ENCODE data around the gene SLC22A31.
A peak's percentile ranks its signal among the peaks of the same experiment; 100 is the strongest.
"Not testable (repeated sequence)": the region's sequence is repeated elsewhere in the genome, so short reads cannot be mapped to it uniquely, and the experiment has no call there.

The SLC22A31 gene

DNA sequence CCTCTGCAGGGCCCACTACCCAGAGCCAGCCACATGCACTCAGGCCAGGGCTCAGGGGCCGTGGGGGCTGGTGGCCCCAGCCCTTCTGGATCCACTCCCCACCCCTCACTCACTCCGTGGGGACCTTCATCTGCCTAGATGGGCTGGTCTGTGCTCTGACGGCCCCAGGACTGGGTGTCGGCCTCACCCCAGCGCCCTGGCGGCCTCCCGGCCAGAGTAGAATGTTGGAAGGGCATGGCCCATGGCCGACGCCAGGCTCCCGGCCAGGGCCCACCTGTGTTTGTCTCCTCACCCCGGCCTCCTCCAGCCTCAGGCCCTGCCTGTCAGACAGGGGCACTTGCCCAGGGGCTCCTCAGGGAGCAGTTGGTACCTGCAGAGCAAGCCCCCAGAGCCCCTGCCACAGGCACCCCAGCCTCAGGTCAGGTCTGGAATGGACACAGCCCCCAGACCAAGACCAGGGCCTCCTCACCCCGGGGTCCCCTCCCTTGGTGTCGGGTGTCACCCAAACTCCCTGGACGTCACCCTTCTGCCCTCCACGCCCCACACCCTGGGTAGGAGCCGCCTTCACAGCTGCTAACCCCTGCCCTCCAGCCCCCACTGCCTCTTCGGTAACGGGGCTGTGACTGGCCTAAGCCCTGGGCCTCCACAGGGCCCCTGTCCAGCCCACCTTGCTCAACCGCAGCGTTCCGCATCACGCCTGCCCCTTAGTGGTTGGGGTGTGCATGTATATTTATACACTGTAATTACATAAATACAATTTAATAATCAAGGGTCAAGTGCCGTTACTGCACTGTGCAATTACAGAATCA lies 31.8 kb downstream of the SLC22A31 start:
- H3K4me3 ChIP-seq (ENCODE audit: low read depth, low read length), result no peak overlapping the region
- H3K9me3 ChIP-seq (ENCODE audit: control insufficient read depth, insufficient read depth, low read depth, low read length), result no peaks in the 10 kb centered on the region
- H3K9ac ChIP-seq (ENCODE audit: low read length), result no peak overlapping the region
- peaks cover 48% of the 10 kb centered on the region for H3K27me3 ChIP-seq (ENCODE audit: control insufficient read depth, insufficient read depth, low read length)
- H3K4me1 ChIP-seq (ENCODE audit: control insufficient read depth, insufficient read depth, low read length), result peaks cover 24% of the 10 kb centered on the region
- no peak overlapping the region for H3K27ac ChIP-seq (ENCODE audit: low read depth, low read length)
- H3K36me3 ChIP-seq (ENCODE audit: control insufficient read depth, insufficient read depth, low read length), result no peaks in the 10 kb centered on the region

DNA sequence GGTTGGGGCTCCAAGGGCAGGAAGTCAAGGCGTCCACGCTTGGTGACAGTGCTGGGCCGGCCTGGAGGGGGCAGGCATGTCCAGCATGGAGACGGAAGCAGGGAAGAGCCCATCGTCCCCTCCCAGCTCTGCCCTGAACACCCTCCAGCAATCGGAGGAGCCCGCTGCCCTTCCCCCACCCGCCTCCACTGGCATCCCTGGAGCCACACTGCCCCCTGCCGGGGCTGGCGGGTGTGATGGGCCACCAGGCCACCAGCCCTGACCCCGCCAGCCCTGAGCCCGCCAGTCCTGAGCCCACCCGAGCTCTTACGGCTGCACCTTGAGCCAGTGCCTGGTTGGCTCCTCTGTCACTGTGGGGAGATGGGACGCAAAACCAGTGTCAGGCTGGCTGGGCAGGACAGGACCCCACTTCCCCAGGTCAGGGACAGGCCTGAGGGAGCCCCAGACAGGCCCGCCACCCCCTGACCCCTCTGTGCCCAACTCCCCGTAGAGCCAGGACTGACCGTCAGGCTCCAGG lies 32.9 kb downstream of the SLC22A31 start:
- Histone ChIP-seq H3K36me3 (ENCODE audit: control insufficient read depth, insufficient read depth, low read length) (no peaks in the 10 kb centered on the region), H3K27me3 (ENCODE audit: control insufficient read depth, insufficient read depth, low read length) (peaks cover 38% of the 10 kb centered on the region), H3K9ac (ENCODE audit: low read length) (no peak overlapping the region), H3K9me3 (ENCODE audit: control insufficient read depth, insufficient read depth, low read depth, low read length) (no peaks in the 10 kb centered on the region), H3K4me3 (ENCODE audit: low read depth, low read length) (0 out of 2 replicates have a peak overlapping the region, but pooled peaks have one; percentile 7), H3K27ac (ENCODE audit: low read depth, low read length) (peak overlapping the region; percentile 45; the same call in 1 of the 2 replicates), H3K4me1 (ENCODE audit: control insufficient read depth, insufficient read depth, low read length) (peaks cover 17% of the 10 kb centered on the region)

DNA sequence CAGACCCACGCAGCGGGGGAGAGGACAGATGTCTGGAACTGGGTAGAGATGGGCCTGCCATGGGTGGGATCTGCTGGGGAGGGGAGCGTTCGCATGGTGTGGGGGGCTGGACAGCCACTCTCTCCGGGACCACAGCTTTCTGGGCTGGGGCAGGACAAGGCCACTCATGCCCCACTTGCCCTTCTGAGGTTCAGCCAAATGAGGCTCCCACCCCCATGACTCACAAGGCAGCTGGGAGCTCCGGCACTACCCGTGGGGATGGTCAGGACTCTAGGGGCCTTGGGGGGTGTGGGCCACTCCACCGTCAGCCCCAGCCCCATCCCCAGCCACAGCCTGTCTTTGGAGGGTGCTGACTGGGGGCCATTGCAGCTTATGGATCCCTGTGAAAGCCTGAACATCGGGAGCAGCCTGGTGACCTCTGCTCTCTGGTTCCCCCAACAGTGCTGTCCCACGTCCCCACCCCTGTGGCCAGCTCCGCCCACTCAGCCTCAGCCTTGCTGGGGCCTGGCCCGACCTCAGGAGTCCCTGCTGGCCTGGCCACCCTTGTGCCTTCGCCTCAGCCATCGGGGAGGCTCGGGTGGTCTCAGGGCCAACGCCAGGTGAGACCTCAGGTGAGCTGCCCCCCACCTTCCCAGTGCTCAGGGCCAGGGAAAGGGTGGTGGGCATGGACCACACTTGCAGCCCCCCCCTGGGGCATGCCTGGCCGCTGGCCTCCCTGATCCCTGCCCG lies 33.5 kb downstream of the SLC22A31 start:
- Histone ChIP-seq H3K9ac (ENCODE audit: low read length) (no peak overlapping the region), H3K27me3 (ENCODE audit: control insufficient read depth, insufficient read depth, low read length) (peaks cover 32% of the 10 kb centered on the region), H3K9me3 (ENCODE audit: control insufficient read depth, insufficient read depth, low read depth, low read length) (no peaks in the 10 kb centered on the region), H3K4me1 (ENCODE audit: control insufficient read depth, insufficient read depth, low read length) (peaks cover 16% of the 10 kb centered on the region), H3K4me3 (ENCODE audit: low read depth, low read length) (0 out of 2 replicates have a peak overlapping the region, but pooled peaks have one; percentile 7), H3K36me3 (ENCODE audit: control insufficient read depth, insufficient read depth, low read length) (no peaks in the 10 kb centered on the region), H3K27ac (ENCODE audit: low read depth, low read length) (peak overlapping the region; percentile 45; the same call in 1 of the 2 replicates)

DNA sequence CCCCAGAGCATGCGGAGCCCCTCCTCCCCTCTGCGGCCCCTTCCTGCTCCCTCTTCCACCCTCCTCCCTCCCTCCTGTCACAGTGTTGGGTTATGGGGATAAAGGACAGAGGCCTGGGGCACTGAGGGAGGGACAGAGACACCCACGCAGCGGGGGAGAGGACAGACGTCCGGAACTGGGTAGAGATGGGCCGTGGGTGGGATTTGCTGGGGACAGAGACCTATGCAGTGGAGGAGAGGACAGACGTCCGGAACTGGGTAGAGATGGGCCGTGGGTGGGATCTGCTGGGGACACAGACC lies 34.7 kb downstream of the SLC22A31 start:
- not testable (repeated sequence) for H3K4me1 ChIP-seq (ENCODE audit: control insufficient read depth, insufficient read depth, low read length); H3K9me3 ChIP-seq (ENCODE audit: control insufficient read depth, insufficient read depth, low read depth, low read length); H3K4me3 ChIP-seq (ENCODE audit: low read depth, low read length); H3K36me3 ChIP-seq (ENCODE audit: control insufficient read depth, insufficient read depth, low read length); H3K9ac ChIP-seq (ENCODE audit: low read length); H3K27ac ChIP-seq (ENCODE audit: low read depth, low read length)
- peaks cover 24% of the 10 kb centered on the region for H3K27me3 ChIP-seq (ENCODE audit: control insufficient read depth, insufficient read depth, low read length)

GRCh38 chr16:89164847-89165680 lies 35.3 kb downstream of the SLC22A31 start:
- H3K27ac ChIP-seq (ENCODE audit: low read depth, low read length), result no peak overlapping the region
- no peaks in the 10 kb centered on the region for H3K9me3 ChIP-seq (ENCODE audit: control insufficient read depth, insufficient read depth, low read depth, low read length)
- no peak overlapping the region for H3K9ac ChIP-seq (ENCODE audit: low read length)
- H3K4me3 ChIP-seq (ENCODE audit: low read depth, low read length), result no peak overlapping the region
- peaks cover 18% of the 10 kb centered on the region for H3K27me3 ChIP-seq (ENCODE audit: control insufficient read depth, insufficient read depth, low read length)
- H3K4me1 ChIP-seq (ENCODE audit: control insufficient read depth, insufficient read depth, low read length), result peaks cover 9% of the 10 kb centered on the region
- no peaks in the 10 kb centered on the region for H3K36me3 ChIP-seq (ENCODE audit: control insufficient read depth, insufficient read depth, low read length)

DNA sequence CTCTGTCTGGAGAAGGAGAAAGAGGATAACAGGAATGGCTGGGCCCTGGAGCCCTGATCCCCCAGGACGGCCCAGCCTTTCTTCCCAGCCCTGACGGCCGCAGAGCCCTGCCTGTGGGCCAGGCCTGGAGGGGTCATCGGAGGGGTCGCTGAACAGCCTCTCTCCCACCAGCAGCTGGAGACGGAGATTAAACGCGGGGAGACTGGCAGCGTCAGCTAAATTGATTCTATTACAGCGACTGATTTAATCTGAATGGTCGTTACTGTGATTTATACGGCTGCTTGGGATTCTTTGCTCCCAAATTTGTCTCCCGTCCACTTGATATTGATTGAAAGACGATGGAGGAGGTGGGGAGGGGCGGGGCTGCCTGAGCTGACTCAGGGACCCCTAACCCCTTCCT lies 35.9 kb downstream of the SLC22A31 start:
- no peak overlapping the region for H3K4me3 ChIP-seq (ENCODE audit: low read depth, low read length)
- no peaks in the 10 kb centered on the region for H3K36me3 ChIP-seq (ENCODE audit: control insufficient read depth, insufficient read depth, low read length)
- H3K27me3 ChIP-seq (ENCODE audit: control insufficient read depth, insufficient read depth, low read length), result peaks cover 12% of the 10 kb centered on the region; the same call in 1 of the 2 replicates
- no peak overlapping the region for H3K27ac ChIP-seq (ENCODE audit: low read depth, low read length)
- H3K9ac ChIP-seq (ENCODE audit: low read length), result no peak overlapping the region
- H3K9me3 ChIP-seq (ENCODE audit: control insufficient read depth, insufficient read depth, low read depth, low read length), result no peaks in the 10 kb centered on the region
- H3K4me1 ChIP-seq (ENCODE audit: control insufficient read depth, insufficient read depth, low read length), result peaks cover 9% of the 10 kb centered on the region

DNA sequence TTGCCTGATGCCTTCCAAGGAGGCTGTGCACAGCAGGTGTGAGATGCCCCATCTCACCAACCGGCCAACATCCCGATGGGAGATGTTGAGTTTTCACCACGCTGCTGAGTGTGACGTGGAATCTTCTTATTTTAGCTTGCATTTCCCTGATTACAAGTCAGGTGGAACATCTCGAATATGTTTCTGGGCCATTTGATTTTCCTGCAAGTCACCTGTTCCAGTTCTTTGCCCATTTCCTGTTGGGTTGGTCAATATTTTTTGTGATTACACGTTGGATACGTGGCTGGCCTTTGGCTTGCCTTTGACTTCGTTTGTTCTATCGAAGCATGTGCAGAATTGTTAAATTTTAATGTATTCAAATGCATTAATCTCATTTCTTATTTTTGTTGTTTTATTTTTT lies 37.0 kb downstream of the SLC22A31 start:
- Histone ChIP-seq H3K9ac (ENCODE audit: low read length) (no peak overlapping the region), H3K27me3 (ENCODE audit: control insufficient read depth, insufficient read depth, low read length) (peaks cover 2% of the 10 kb centered on the region; the same call in 1 of the 2 replicates), H3K36me3 (ENCODE audit: control insufficient read depth, insufficient read depth, low read length) (no peaks in the 10 kb centered on the region), H3K4me3 (ENCODE audit: low read depth, low read length) (no peak overlapping the region), H3K4me1 (ENCODE audit: control insufficient read depth, insufficient read depth, low read length) (peaks cover 9% of the 10 kb centered on the region), H3K27ac (ENCODE audit: low read depth, low read length) (no peak overlapping the region), H3K9me3 (ENCODE audit: control insufficient read depth, insufficient read depth, low read depth, low read length) (peaks cover 4% of the 10 kb centered on the region; the same call in 1 of the 2 replicates)

DNA sequence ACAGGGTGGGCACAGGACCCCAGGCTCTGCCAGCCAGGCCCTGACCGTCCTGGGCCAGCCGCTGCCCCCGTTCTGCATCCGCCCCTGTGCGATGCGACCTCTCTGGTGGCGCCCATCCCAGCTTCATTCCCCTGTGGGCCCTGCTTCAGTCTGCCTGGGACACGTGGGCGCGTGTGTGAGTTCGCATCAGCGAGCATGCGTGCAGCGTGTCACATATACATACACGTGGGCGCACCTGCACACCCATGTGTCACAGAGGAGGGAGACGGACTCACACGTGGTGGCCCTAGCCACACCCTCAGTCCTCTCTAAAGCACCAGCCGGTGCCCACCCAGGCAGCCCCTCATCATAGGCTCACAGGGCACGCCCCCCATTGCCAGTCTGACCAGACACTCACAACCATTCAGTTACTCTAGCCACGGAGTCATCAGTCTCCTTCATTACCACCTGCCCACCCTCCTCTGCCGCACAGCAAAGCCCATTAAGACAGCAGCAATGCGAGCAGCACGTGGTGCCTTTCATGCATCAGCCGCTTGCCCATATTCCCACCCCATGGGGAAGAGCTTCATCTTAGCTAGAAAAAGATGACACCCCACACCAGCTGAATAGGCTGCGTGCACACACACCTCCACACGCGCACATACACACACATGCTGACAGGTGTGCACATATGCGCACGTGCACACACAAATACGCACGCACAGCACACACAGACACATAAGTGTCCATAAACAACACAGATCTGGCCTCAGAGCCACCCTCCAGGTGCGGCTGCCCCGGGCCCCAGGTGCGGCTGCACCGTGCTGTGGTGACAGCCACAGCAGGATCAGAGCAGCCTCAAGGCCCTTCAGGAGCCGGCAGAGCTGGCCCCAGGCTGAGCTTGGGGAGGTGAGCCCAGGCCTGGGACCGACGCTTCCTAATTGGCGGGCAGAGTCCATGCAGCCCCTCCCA lies 38.3 kb downstream of the SLC22A31 start:
- Histone ChIP-seq H3K9me3 (ENCODE audit: control insufficient read depth, insufficient read depth, low read depth, low read length) (peaks cover 12% of the 10 kb centered on the region; the same call in 1 of the 2 replicates), H3K27ac (ENCODE audit: low read depth, low read length) (no peak overlapping the region), H3K9ac (ENCODE audit: low read length) (no peak overlapping the region), H3K4me1 (ENCODE audit: control insufficient read depth, insufficient read depth, low read length) (peaks cover 4% of the 10 kb centered on the region), H3K36me3 (ENCODE audit: control insufficient read depth, insufficient read depth, low read length) (no peaks in the 10 kb centered on the region), H3K4me3 (ENCODE audit: low read depth, low read length) (no peak overlapping the region), H3K27me3 (ENCODE audit: control insufficient read depth, insufficient read depth, low read length) (no peaks in the 10 kb centered on the region)

DNA sequence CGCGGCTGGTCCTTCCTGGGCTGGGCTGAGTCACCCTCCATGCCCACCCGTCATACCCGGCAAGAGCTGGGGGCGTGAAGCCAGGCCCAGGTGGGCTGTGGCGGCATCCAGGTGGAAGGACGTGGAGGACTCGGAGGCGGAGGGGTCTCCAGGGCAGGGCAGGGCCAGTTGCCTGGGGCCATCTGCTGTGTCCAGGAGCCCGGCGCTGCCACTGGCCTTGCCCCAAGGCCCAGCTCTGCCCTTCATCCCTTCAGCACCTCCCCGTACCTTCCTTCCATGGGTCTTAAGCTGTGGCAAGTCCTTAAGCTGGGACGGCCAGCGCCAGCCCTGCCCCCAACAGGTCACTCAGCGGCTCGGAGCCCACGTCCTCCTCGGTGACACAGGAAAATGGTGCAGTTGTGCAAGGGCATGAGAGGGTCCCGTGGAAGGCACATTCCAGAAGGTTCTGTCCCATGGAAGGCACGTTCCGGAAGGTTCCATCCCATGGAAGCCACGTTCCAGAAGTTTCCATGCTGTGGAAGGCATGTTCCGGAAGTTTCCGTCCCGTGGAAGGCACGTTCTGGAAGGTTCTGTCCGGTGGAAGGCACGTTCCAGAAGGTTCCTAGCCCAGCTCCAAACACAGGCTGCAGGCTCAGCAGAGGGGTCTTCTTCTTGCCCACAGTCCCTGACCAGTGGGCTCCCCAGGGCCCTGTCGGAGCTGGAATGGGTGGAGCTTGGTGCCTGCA lies 39.2 kb downstream of the SLC22A31 start:
- peaks cover 12% of the 10 kb centered on the region; the same call in 1 of the 2 replicates for H3K9me3 ChIP-seq (ENCODE audit: control insufficient read depth, insufficient read depth, low read depth, low read length)
- no peak overlapping the region for H3K4me3 ChIP-seq (ENCODE audit: low read depth, low read length)
- H3K27me3 ChIP-seq (ENCODE audit: control insufficient read depth, insufficient read depth, low read length), result no peaks in the 10 kb centered on the region
- H3K27ac ChIP-seq (ENCODE audit: low read depth, low read length), result no peak overlapping the region
- H3K9ac ChIP-seq (ENCODE audit: low read length), result no peak overlapping the region
- no peaks in the 10 kb centered on the region for H3K36me3 ChIP-seq (ENCODE audit: control insufficient read depth, insufficient read depth, low read length)
- no peaks in the 10 kb centered on the region for H3K4me1 ChIP-seq (ENCODE audit: control insufficient read depth, insufficient read depth, low read length)

Data from HUES6 (cell line).